Body of pancreas (tissue), 4 donors: ENCODE data around the gene TOGARAM2.

ENCODE experiments used
- POLR2A ChIP-seq, 3 donors: fragments of 450-650 bp; IDR thresholded peaks; one replicate each; pipeline ENCODE4 v1.6.1; 2016; ENCODE audit warnings: antibody characterized with exemption in 3 of 3, mild to moderate bottlenecking in 2 of 3
- TF ChIP-seq, protein P1 (sequence below), 7 experiments: fragments of 450-650 bp in 4 of 7; fragments of 200-600 bp in 3 of 7; sonication (generic) in 3 of 7; IDR thresholded peaks; one replicate each; pipeline ENCODE4 v1.5.1; 2016 to 2019; ENCODE audit warnings: antibody characterized with exemption in 7 of 7

DNA sequence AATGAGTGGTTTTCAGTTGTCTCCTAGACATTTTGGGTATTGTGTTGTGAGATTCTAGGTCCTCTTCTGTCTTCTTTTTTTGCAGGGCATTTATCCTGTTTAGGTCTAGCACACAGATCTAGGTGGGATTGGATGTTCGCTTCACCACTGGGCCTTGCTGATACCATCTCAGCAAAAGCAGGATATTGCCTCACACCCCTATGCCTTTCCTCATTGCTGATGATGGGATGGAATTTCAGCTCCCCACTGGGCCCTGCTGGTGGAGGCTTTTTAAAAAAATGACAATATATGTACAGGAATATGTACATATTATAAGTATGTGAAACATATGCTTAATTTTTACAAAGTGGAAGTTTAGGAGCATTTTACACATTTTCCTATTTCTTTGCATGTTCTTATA, 5.4 kb upstream of the TOGARAM2 start:
- TF ChIP-seq, protein P1, sequence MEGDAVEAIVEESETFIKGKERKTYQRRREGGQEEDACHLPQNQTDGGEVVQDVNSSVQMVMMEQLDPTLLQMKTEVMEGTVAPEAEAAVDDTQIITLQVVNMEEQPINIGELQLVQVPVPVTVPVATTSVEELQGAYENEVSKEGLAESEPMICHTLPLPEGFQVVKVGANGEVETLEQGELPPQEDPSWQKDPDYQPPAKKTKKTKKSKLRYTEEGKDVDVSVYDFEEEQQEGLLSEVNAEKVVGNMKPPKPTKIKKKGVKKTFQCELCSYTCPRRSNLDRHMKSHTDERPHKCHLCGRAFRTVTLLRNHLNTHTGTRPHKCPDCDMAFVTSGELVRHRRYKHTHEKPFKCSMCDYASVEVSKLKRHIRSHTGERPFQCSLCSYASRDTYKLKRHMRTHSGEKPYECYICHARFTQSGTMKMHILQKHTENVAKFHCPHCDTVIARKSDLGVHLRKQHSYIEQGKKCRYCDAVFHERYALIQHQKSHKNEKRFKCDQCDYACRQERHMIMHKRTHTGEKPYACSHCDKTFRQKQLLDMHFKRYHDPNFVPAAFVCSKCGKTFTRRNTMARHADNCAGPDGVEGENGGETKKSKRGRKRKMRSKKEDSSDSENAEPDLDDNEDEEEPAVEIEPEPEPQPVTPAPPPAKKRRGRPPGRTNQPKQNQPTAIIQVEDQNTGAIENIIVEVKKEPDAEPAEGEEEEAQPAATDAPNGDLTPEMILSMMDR (IDR thresholded peaks at IDR 0.05): no peak
- no peak for TF ChIP-seq POLR2A (IDR thresholded peaks at IDR 0.05)
